GM12892 (cell line): ENCODE results near the gene LSAMP.

ENCODE experiments used
- POLR2A ChIP-seq: IDR thresholded peaks from 2 replicates; pipeline ENCODE4 v1.6.1; 2011; ENCODE audit warnings: low read depth, low read length, control low read depth
- TAF1 ChIP-seq: IDR thresholded peaks from 2 replicates; pipeline ENCODE4 v1.6.1; 2011; ENCODE audit warnings: low read depth, mild to moderate bottlenecking, control low read depth, low read length, borderline replicate concordance

DNA sequence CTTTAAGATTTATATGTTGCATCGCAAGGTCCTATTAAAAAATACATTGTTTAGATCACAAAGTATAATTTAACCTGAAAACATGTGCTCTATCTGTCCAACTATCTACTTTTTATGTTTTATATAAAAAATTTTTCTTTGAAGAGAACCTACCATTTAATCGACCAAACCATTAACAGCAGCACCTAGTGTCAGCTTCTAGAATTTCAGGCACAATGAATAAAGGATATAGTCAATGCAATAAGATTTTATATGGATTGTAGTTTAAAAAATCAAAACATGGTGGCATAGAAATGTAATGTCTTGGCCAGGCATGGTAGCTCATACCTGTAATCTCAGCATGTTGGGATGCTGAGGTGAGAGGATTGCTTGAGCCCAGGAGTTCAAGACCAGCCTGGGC, 508.2 kb downstream of the LSAMP start:
- no peak for TF ChIP-seq TAF1
- no peak for TF ChIP-seq POLR2A
